Astrocyte of the cerebellum (primary cell): ENCODE results near the gene XXYLT1.
"Not testable (repeated sequence)": the region's sequence is repeated elsewhere in the genome, so short reads cannot be mapped to it uniquely, and the experiment has no call there.

Experiments
- DNase-seq: peaks from one replicate; pipeline ENCODE4 v3.0.0-alpha.2; 2011; ENCODE audit warnings: low read depth
- H3K4me3 ChIP-seq: 2 replicates; pipeline ENCODE4 v1.5.1; 2011; ENCODE audit warnings: mild to moderate bottlenecking, low read depth, low read length, moderate library complexity
- in situ Hi-C: cut with HindIII; loops from 2 replicates; pipeline ENCODE4 v1.10.0; 2017; ENCODE audit warnings: low sequenced_read_pairs
- TF ChIP-seq, protein P1 (sequence below): IDR thresholded peaks from 2 replicates; pipeline ENCODE4 v1.5.1; 2012; ENCODE audit warnings: low read length, low read depth, moderate library complexity, mild to moderate bottlenecking; ENCODE audit errors: missing control alignments

Gene XXYLT1

DNA sequence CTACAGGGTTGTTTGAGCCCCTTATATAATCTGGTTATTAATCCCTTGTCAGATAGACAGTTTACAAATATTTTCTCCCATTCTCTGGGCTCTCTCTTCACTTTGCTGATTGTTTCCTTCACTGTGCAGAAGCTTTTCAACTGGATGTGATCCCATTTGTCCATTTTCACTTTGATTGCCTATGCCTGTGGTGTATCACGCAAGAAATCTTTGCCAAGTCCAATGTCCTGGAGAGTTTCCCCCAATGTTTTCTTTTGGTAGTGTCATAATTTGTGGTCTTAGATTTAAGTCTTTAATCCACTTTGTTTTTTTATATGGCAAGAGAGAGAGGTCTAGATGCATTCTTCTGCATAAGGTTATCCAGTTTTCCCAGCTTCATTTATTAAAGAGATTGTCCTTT lies 40.7 kb downstream of the XXYLT1 start:
- TF ChIP-seq, protein P1, sequence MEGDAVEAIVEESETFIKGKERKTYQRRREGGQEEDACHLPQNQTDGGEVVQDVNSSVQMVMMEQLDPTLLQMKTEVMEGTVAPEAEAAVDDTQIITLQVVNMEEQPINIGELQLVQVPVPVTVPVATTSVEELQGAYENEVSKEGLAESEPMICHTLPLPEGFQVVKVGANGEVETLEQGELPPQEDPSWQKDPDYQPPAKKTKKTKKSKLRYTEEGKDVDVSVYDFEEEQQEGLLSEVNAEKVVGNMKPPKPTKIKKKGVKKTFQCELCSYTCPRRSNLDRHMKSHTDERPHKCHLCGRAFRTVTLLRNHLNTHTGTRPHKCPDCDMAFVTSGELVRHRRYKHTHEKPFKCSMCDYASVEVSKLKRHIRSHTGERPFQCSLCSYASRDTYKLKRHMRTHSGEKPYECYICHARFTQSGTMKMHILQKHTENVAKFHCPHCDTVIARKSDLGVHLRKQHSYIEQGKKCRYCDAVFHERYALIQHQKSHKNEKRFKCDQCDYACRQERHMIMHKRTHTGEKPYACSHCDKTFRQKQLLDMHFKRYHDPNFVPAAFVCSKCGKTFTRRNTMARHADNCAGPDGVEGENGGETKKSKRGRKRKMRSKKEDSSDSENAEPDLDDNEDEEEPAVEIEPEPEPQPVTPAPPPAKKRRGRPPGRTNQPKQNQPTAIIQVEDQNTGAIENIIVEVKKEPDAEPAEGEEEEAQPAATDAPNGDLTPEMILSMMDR, result no peak
- in situ Hi-C loops, result no loop called here
- H3K4me3 ChIP-seq, result no peak overlapping the region
- no peak for DNase-seq

DNA sequence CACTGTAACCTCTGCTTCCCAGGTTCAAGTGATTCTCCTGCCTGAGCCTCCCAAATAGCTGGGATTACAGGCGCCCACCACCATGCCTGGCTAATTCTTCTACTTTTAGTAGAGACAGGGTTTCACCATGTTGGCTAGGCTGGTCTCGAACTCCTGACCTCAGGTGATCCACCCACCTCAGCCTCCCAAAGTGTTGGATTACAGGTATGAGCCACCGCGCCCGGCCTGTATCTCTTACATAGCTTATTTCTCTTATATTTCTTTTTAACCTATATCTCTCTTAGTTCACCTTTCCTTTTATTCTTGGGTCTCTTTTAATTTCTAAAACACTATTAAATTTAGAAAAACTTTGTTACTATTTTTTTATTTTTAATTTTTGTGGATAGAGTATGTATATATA lies 42.1 kb downstream of the XXYLT1 start:
- H3K4me3 ChIP-seq, in situ Hi-C loops, DNase-seq: not testable (repeated sequence)

DNA sequence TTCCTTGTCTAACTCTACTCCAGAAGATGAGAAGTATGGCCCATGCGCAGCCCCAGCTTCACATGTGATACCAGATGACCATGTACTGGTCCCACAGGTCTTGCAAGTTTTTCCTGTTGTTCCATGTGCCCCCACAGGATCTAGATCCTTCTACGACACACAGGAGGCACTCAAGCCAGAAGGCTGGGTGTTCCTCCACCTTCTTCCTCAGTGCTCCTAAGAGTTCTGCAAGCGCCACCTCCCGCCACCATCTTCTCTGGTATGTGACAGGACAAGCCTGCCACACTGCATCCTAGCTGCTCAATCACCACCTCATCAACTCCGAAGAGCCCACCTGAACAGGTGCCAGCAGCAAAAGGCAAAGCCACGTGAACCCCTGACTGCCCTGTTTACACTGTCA lies 43.1 kb downstream of the XXYLT1 start:
- no peak overlapping the region for H3K4me3 ChIP-seq
- DNase-seq, result no peak
- in situ Hi-C loops, result no loop called here
- TF ChIP-seq, protein P1, result no peak

DNA sequence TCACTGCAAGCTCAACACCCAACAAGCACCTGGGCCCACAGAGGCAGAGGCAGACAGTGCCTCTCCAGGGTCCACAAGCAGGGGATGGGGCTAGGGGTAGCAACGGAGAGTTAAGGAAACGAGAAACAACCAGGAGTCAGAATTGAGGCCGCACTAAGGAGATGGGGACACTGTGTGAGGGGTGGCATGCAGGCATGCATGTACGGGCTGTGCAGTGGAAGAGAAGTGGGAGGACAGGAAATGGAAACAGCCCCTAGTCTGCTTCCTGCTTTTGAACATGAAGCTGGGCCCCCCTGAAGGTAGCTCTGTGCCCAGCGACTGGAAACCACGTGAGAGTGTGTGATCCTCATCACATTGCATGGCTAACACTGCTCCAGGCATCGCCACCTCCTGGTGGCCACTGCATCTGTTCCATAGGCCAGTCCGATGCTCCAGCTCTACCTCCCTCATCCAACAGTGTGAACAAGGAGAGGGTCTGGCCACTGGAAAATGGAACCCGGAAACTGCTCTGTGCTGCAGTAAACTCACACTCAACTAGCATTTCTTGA lies 44.0 kb downstream of the XXYLT1 start:
- TF ChIP-seq, protein P1, result peak; percentile 42
- no peak overlapping the region for H3K4me3 ChIP-seq
- in situ Hi-C loops, result no loop called here
- DNase-seq, result no peak

DNA sequence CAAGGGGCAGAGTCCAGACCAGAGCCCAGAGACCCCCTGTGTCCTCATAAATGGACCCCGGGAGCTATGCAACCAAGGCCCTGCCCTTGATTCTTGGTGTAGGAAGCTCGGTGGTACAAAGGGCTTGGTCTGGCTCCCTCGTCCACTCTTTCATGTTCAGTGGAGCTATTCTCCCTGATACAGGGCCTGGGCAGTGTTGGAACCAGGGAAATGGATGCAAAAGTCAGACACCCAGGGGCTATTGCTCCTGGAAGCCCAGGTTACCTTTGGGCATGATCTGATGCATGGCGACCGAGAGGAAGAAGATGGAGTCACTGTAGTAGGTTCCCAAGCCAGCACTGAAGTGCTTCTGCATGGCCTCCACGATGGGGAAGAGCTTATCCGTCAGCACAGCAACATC lies 44.5 kb downstream of the XXYLT1 start:
- H3K4me3 ChIP-seq, result no peak overlapping the region
- no peak for DNase-seq
- TF ChIP-seq, protein P1, result no peak
- in situ Hi-C loops, result no loop called here

DNA sequence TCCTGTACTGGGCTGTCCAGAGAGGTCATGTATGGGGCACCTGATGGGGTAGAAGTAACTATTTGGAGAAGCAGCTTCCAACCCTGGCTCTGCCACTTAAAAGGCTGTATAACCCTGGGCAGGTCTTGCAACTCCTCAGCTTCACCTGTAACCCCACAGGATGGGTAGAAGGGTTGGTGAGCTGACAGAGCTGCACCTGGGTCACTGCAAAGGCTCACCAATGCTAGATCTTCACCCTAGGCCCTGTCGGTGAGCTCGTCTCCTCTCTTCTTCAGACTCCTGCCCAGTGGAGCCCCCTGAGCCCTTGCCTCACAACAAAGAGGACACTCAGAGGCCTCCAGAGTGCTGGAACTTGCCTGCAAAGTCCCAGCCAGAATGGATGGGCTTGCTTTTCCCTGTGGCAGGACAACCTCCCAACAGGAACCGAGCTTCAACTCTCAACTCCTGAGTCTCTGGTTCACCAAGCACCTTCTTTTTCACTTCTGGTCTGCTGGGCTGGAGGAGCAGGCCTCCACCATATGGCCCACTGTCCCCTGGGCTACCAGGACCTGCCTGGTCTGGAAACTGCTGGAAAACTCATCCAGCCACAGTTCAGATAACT lies 45.9 kb downstream of the XXYLT1 start:
- no peak overlapping the region for H3K4me3 ChIP-seq
- TF ChIP-seq, protein P1, result no peak
- in situ Hi-C loops, result no loop called here
- no peak for DNase-seq

DNA sequence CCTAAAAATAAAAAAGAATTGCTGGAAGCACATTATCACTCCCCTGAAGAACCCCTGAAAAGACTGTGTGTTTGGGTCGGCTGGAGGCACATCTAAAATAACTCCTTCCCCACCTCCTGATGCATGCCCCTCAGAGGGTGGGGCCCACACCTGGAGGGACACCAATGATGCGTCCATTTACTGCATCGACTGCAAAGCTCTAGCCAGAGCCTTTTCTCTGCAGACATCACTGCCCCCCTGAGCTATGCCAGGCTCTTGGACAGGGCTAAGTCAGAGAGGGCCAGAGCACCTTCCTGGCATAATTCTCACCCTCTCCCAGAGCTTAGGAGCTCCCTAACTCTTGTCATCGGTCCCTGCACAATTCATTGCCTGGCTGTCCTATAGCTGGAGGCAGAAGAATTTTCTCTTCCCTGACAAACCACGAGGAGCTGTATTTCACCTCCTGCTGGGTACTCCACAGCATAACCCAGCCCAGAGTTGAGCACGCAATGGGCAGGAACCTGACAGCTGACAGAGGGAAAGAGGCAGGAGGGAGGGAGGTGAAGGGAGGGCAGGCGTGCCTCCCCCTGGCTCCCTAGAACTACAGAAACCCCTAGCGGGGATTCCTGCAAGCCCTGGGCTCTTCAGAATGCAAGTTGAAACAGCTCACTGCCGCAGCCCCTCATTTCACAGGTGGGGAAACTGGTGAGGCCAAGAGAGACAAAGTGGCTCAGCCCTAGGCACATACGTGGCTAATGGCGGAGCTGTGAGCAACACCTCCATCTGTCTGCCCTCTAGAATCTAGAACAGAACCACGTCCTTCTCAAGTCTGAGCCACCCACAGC lies 46.6 kb downstream of the XXYLT1 start:
- DNase-seq, result no peak
- TF ChIP-seq, protein P1, result peak; percentile 10
- H3K4me3 ChIP-seq, result no peak overlapping the region
- in situ Hi-C loops, result no loop called here
